GM18502 (cell line): ENCODE data around the gene CEBPZ.
A peak's percentile ranks its signal among the peaks of the same experiment; 100 is the strongest.
"Not testable (repeated sequence)": the region's sequence is repeated elsewhere in the genome, so short reads cannot be mapped to it uniquely, and the experiment has no call there.

Experiments
- ATAC-seq: cut with Tn5 transposase; IDR thresholded peaks from one replicate; pipeline ENCODE4 v1.9.1; 2021; ENCODE audit warnings: mild to moderate bottlenecking; ENCODE audit not compliant: unreplicated experiment, poor library complexity

CEBPZ gene

DNA sequence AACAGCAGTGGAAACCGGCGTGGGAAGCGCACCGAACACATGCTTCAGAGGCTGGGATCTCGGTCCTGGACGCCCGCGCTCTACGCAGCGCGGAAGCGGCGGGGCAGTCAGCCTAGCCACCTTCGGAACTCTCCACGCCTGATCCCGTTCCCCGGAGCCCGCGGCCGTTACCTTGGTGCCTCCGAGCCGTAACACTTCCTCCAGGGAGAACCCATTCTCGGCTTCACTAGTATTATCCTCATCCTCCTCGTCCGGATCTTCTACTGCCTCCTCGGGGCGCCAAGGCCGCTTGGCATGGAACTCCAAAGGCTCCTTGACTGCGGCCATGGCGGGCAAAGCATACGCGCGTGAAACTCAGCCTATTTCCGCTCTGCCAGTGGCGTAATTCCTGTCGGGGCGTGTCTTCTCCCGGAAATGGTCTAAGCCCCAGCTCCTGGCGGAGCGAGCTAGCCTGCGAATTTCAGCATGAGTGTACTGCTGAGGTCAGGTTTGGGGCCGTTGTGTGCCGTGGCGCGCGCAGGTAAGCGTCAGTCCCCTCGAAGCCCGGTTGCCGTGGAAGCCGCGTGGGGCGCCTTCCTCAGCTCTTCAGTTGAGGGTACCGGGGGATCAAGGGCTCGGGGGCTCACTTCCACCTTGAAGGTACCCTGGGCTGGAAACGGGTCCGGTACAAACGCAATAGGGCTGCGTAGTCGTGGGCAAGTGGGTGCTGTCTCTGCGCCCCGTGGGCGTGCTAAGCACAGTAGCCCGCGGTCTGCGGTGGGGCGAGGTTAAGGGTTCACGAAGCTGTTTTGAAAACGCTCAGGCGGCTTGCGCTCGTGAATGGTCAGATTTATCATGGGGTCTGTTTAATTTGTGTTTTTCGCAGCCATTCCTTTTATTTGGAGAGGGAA is at the start of gene CEBPZ, which contains the start of gene NDUFAF7:
Gene CEBPZ (minus strand): TSS at position 356 of the 890 bp plus-strand sequence. CDS start 29 bp downstream, at position 327.
Gene NDUFAF7 (plus strand): TSS at position 418 of the 890 bp plus-strand sequence. CDS start 48 bp downstream, at position 466.
- peak; percentile 93 for ATAC-seq

DNA sequence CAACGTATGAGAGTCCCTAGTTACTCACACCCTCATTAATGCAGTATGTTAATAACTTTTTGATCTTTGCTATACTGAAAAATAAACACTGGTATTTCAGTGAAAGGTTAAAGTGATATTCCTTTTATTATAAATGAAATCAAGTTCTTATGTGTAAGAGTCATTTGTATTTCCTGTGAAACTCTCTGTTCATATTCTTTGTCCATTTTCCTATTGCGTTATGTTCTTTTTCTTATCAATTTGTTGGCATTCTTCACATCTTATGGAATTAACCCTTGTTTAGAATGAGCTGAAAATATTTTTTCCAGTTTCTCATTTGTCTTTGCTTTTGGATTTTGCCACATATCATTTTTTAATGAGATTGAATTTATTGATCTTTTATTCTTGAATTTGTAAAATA is 44.9 kb upstream of the CEBPZ start:
- no peak for ATAC-seq

DNA sequence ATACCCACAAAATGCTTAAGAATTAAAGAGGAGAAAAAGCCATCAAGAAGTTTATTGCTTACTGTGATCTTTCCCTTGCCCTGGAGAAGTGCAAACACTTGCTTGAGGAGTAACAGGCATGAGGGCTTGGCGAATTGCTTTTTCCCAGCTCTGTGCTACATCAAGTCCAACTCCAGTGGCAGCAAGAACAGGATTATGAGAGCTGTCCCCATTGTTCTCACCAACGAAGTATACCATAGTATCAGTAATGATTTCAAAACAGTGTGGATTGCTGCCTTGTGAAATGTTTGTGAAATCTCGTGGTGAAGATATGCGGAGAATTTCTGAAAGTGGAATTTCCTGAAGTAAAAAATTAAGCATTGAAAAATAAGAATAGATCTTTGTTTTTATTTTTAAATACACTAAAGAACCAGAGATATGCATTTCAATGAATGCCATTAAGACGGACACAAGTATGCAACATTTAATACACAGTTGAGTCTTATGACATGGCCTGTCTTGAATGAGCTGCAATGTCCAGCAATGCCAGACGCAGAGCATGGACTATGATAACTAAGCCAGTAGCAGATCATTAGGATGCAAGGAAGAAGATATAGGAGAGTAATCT is 43.1 kb upstream of the CEBPZ start:
- ATAC-seq: no peak

DNA sequence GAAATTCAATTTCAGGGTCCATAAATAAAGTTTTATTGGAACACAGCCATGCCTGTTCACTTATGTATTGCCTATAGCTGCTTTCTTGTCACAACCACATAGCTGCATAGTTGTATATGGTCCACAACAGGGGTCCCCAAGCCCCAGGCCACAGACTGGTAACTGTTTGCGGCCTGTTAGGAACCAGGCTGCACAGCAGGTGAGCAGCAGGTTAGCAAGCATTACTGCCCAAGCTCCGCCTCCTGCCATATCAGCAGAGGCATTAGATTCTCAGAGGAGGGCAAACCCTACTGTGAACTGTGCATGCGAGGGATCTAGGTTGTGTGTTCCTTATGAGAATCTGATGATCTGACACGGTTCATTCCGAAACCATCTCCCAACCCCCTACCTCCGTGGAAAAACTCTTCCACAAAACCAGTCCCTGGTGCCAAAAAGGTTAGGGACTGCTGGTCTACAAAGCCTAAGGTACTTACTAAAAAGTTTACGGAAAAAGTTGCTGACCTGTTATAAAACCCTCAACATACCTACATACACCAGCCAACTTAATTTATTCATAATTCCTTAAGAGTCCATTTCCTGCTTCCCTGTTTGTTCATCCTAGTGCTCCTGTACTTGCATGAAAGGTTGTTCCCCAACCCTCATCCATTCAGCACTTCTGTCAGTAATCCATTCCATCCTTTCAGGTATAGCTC is 40.1 kb upstream of the CEBPZ start:
- ATAC-seq: no peak

GRCh38 chr2:37268111-37268510 is 36.7 kb upstream of the CEBPZ start:
- no peak for ATAC-seq

DNA sequence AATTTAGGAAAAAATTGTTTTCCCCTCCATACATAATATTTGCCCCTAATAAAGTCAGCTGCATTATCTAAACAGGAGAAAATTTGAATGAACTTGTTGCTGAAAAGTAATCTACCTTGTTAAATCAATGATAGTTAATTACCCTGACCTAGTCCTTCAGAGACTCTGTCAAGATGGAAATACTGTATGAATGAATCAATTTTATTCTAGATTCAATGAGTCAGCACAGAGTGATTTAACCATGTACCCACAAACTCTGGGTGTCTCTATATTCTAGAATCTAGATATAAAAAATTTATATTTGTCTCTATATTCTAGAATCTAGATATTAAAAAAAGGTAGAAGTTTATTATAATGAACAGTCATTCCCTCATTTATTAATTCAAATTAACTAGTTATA is 36.3 kb upstream of the CEBPZ start:
- ATAC-seq: no peak

GRCh38 chr2:37263839-37264238 is 32.4 kb upstream of the CEBPZ start:
- no peak for ATAC-seq

GRCh38 chr2:37262522-37262921 is 31.1 kb upstream of the CEBPZ start:
- ATAC-seq: no peak

DNA sequence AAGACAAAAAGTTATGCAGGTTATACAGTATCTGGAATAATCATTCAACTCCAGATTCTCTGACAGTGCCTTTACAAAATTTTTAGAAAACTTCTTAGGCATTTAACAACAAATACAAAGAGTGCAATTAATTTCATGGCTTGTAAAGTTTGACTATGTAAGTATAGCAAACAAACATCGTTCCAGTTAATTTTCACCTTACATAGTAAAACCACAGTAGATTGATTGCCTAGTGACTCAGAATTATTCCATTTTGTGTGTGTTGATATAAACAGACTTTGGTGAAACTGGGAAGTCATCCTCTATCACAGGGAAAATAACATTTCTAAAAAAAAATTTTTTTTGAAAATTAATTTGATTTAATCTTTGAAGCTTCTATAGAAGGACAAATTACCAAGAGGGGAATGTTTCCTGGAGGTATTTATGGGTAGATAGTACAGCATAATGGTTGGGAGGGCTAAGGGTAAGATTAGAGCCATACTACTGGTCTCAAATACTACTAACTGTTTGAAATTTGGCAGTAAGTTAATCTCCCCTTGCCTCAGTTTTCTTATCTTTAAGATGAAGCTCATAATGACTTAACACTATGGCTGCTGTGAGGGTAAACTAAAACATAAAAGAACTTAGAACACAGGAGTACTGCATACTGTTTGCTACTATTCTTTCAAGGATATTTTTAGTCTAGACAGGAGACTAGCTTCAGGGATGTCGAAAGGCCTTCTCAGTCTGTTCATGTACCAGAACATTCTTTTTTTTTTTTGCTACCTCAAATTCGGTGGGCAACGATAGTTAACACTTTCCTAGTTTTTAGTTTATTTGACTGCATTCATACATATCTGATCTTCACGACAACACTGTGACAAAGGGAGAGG is 19.7 kb upstream of the CEBPZ start:
- ATAC-seq: no peak

GRCh38 chr2:37246205-37246604 is 14.8 kb upstream of the CEBPZ start:
- no peak for ATAC-seq

DNA sequence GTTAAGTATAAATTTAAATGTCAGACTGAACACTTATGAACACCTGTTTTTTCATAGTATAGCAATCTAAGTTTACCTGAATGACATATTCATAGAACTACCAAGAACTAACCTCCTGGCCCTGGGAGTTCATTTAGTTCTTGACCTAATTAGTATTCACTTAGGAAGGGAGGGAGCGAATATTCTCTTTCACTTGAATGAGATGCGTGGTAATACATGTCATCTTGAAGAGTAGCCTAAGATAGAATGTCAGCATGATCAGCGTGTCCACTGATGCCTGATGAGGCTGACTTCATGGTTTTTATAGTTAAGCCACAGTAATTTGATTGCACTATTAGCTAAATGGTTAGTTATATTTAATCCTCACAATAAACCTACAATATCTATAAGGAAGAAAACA is 13.4 kb upstream of the CEBPZ start:
- no peak for ATAC-seq

DNA sequence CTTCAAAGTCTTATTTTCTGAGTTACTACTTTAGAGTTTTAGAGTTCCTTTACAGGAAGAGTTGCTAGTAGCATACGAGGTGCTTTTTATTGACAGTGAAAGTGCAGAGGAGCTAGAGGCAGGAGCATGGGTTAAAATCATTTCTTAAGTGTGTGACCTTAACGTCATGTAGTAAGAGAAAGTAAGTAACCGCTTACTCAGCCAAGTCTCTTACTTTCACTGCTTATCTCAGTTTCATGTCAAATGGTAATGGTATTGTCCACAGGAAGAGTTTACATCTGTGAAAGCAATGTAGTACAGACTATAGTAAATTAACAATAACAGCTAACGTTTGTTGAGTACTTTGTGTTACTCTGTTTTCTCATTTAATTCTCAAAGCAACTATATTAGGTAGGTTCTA is 12.6 kb upstream of the CEBPZ start:
- peak; percentile 86 for ATAC-seq

DNA sequence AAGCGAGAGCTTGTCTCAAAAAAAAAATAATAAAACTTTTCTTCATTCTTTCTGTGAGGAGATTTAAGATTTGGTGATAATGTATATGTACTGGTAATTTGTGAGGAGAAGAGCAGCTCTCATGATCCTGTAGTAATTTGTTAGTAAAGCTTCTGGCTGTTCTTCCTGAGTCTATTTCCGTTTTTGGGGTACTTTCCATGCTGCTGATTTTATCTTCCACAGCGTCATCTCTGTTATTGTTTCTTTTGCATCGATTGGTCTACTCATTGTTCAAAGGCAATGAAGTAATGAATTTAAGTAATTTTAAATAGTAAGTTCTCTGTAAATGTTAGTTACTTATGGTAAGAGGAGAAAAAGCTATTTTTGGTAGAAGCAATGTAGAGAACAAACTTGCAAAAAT is 12.0 kb upstream of the CEBPZ start:
- ATAC-seq: no peak

DNA sequence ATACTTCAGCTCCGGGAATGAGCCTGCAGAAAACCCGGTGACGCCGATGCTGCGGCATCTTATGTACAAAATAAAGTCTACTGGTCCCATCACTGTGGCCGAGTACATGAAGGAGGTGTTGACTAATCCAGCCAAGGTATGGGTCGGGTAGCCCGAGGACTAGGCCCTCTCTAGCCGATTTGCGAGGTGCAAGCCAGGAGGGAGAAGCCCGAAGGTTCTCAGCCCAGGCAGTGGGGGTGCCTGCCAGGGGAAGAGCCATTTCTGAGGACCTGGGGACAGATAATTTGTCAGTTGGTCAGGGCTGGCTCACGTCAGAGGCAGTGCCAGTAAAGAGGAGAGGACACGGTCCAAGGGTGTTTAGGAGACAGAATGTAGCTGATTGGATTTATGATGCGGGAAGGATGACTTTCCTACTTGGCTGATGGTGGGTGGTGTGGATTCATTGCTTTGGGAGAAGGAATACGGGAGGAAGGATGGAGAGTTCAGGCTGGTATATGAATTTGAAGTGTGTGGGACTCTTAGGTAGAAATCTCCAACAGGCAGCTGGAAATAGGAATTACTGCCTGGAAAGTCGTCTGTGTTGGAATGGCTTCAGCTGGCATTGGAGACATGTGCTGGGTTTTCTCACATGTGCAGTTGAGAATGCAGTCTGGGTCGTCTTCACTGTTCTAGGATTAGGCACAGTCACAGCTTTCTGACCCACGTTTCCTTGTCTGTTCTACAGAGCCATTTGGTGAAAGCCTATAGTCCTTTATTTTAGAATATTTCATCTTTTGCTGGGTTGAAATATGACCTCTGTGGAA is 936 bp upstream of the CEBPZ start:
- no peak for ATAC-seq

- ATAC-seq: no peak
Observed at GRCh38 chr2:37230581-37230980, 815 bp downstream of the CEBPZ start.

- ATAC-seq: no peak
Observed at GRCh38 chr2:37228788-37229187, 2.6 kb downstream of the CEBPZ start.

DNA sequence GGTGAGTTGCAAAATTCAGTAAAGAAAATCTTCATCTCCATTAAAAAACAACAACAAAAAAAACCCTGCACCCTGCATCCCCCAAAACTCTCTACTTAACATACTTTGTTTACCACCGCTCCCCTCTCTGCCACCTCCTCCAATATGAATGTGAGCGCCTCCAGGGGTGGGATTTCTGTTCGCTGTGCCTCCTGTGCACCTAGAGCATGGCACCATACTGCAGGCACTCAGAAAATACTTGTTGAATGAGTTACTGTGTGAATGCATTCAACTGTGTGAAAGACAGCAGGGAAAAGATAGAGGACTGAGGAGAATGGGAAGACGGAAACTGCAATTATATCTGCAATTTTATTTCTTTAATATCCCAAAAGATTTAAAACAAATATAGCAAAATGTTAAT is 4.5 kb downstream of the CEBPZ start:
- ATAC-seq: no peak

DNA sequence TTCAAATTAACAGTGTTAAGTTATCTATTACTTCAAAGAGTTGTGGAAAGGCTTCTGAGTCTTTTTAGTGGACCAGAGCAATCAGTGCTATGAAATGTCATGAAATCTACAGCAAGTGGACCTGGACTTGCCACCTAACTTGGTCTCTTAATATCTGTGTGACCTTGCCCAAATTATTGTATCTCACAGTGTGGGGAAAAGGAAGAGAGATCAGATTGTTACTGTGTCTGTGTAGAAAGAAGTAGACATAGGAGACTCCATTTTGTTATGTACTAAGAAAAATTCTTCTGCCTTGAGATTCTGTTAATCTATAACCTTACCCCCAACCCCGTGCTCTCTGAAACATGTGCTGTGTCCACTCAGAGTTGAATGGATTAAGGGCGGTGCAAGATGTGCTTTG is 6.3 kb downstream of the CEBPZ start:
- ATAC-seq: not testable (repeated sequence)

GRCh38 chr2:37224063-37224462 is 7.3 kb downstream of the CEBPZ start:
- ATAC-seq: no peak
